ENCODE results near the gene RPL6.

DNA sequence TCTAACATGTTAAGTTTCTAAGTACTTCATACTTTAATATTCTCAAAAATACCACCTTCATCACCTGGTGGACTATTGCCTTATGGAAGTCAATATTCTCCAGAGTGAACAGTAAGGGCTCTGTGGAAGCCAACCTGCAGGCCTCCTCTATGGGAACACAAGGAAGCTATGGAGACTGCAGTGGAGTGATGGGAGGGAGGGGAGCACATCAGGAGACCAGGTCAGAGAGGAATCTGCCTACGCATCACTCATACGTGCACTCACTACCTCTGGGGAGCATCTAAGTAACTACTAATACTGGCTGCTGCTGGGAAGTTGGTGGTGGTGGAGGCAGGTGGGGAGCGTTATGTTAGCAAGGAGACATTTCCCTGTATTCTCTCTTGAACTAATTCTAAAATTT lies 47.1 kb downstream of the RPL6 start:
- no peak for TF ChIP-seq EZH2 (IDR thresholded peaks at IDR 0.05; ENCODE audit: borderline replicate concordance, low read length)
- TF ChIP-seq, protein P1, sequence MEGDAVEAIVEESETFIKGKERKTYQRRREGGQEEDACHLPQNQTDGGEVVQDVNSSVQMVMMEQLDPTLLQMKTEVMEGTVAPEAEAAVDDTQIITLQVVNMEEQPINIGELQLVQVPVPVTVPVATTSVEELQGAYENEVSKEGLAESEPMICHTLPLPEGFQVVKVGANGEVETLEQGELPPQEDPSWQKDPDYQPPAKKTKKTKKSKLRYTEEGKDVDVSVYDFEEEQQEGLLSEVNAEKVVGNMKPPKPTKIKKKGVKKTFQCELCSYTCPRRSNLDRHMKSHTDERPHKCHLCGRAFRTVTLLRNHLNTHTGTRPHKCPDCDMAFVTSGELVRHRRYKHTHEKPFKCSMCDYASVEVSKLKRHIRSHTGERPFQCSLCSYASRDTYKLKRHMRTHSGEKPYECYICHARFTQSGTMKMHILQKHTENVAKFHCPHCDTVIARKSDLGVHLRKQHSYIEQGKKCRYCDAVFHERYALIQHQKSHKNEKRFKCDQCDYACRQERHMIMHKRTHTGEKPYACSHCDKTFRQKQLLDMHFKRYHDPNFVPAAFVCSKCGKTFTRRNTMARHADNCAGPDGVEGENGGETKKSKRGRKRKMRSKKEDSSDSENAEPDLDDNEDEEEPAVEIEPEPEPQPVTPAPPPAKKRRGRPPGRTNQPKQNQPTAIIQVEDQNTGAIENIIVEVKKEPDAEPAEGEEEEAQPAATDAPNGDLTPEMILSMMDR (conservative IDR thresholded peaks at IDR 0.05 in 1 of 2, IDR thresholded peaks at IDR 0.05 in 1 of 2; ENCODE audit: extremely low read depth in 1 of 2, insufficient read depth in 1 of 2, low read depth in 1 of 2, low read length in 2 of 2): no peak
